ENCODE results near the gene LILRB4.
"Not testable (repeated sequence)": the region's sequence is repeated elsewhere in the genome, so short reads cannot be mapped to it uniquely, and the experiment has no call there.

The LILRB4 gene

GRCh38 chr19:54653181-54653809, 9.5 kb upstream of the LILRB4 start:
- no peak for DNase-seq

- DNase-seq: no peak
Observed at GRCh38 chr19:54654447-54655321, 8.1 kb upstream of the LILRB4 start.

GRCh38 chr19:54659300-54659699, 3.5 kb upstream of the LILRB4 start:
- no peak for DNase-seq

- DNase-seq: no peak
Observed at GRCh38 chr19:54660306-54660705, 2.5 kb upstream of the LILRB4 start.

GRCh38 chr19:54660964-54661363, 1.8 kb upstream of the LILRB4 start:
- DNase-seq: no peak

- no peak for DNase-seq
Observed at GRCh38 chr19:54661846-54662481, 821 bp upstream of the LILRB4 start.

GRCh38 chr19:54665530-54665929, 2.7 kb downstream of the LILRB4 start:
- DNase-seq: no peak

GRCh38 chr19:54667217-54667616, 4.4 kb downstream of the LILRB4 start:
- no peak for DNase-seq

- DNase-seq: no peak
Observed at GRCh38 chr19:54668353-54668752, 5.6 kb downstream of the LILRB4 start.

GRCh38 chr19:54670576-54671357, 8.0 kb downstream of the LILRB4 start:
- DNase-seq: no peak

GRCh38 chr19:54673222-54673621, 10.4 kb downstream of the LILRB4 start:
- DNase-seq: no peak

- DNase-seq: no peak
Observed at GRCh38 chr19:54674021-54674617, 11.3 kb downstream of the LILRB4 start.

GRCh38 chr19:54676210-54676834, 13.5 kb downstream of the LILRB4 start:
- not testable (repeated sequence) for DNase-seq

GRCh38 chr19:54677217-54677616, 14.4 kb downstream of the LILRB4 start:
- DNase-seq: no peak

GRCh38 chr19:54681596-54681995, 18.8 kb downstream of the LILRB4 start:
- DNase-seq: not testable (repeated sequence)

- no peak for DNase-seq
Observed at GRCh38 chr19:54682306-54682856, 19.6 kb downstream of the LILRB4 start.

GRCh38 chr19:54684527-54684926, 21.7 kb downstream of the LILRB4 start:
- no peak for DNase-seq

GRCh38 chr19:54691582-54692297, 29.0 kb downstream of the LILRB4 start:
- no peak for DNase-seq

- DNase-seq: no peak
Observed at GRCh38 chr19:54692298-54692615, 29.5 kb downstream of the LILRB4 start.

GRCh38 chr19:54694648-54695047, 31.9 kb downstream of the LILRB4 start:
- no peak for DNase-seq

GRCh38 chr19:54696117-54696548, 33.3 kb downstream of the LILRB4 start:
- no peak for DNase-seq

All from activated gamma-delta T cell treated with Interleukin-2 at 50 U/mL for 16 hours (primary cell).